OCI-LY3 (cell line): ENCODE data around the gene MTA1.

Source experiments
- CTCF ChIP-seq: fragments of 200-600, 300-600 bp; sonication (generic); IDR thresholded peaks from 2 replicates; pipeline ENCODE4 v1.5.1; 2014; ENCODE audit warnings: antibody characterized with exemption, low read length, low read depth
- EZH2phosphoT487 ChIP-seq: fragments of 200-600 bp; shearing (Covaris generic); IDR thresholded peaks from 2 replicates; pipeline ENCODE4 v1.6.1; 2018; ENCODE audit warnings: antibody characterized with exemption, mixed run types, low read depth

DNA sequence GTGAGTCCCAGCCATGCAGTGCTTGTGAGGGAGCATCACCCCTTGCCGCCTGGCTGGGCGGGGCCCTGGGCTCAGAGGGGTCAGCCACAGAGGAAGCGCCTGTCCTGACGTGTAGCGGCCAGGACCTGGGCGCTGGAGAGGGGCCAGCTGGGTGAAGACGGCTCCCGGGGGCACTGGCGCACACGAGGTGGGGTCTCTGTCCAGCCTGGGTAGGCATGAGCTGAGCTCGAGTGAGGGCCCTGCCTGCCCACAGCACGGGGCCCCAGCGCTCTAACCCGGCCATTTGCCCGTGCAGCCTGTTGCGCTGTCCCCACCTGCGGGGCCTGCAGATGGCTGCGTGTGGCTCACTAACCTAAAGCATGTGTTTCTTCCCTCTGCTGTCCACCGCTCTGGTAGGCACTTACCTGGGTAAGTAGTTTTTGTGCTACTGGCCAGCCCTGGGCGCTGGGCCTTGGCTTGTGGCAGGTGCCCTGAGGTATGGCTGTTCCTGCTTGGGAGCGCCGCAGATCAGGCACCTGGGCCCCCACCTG, 48.4 kb downstream of the MTA1 start:
- TF ChIP-seq CTCF (no peak), EZH2phosphoT487 (no peak)
